SKM-1 treated with dmso at 0.1 percent for 144 hours (cell line): ENCODE data around the gene PNLDC1.
"Not testable (repeated sequence)": the region's sequence is repeated elsewhere in the genome, so short reads cannot be mapped to it uniquely, and the experiment has no call there.

ENCODE experiments used
- DNase-seq: peaks from one replicate; lab custom pipeline; 2025; ENCODE audit not compliant: unreplicated experiment; lab: John Stamatoyannopoulos, UW

The PNLDC1 gene

GRCh38 chr6:159819098-159819497 is 19.0 kb downstream of the PNLDC1 start:
- no peak for DNase-seq

GRCh38 chr6:159819932-159820640 is 20.0 kb downstream of the PNLDC1 start:
- DNase-seq = peak; percentile 81

DNA sequence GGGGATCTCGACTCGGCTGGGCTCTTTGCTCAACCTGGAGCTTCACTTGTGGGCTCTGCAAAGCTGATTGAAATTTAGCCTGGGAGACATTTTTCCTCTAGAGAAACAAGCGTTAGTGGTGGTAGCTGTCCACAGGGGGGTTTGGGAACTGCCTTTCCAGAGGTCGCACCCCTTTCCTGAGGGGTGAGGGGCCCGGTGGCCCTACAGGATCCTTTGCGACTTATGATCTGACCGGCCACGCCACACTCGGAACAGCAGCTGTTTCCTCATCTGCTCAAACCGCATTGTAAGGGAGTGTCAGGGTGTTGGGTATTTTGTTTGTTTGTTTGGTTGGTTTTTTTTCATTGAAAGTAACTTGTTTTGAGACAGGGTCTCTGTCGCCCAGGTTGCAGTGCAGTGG is 21.0 kb downstream of the PNLDC1 start:
- no peak for DNase-seq

DNA sequence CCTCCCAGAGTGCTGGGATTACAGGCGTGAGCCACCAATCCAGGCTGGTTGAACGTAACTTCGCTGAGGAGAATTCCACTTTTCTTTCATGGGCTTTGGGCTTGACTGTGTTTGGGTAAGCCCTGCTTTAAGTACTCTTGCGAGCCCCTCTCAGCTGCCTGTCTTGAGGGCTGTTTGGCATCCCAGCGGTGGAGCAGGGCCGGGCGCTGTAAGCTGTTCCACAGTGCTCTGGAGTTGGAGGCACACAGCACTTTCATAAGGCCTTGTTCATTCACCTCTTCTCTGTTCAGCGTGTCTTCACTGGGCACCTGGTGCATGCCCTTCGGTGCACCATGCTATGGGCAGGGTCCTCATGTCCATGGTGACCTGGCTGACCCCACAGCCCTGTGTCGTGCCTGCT is 21.6 kb downstream of the PNLDC1 start:
- DNase-seq = no peak

DNA sequence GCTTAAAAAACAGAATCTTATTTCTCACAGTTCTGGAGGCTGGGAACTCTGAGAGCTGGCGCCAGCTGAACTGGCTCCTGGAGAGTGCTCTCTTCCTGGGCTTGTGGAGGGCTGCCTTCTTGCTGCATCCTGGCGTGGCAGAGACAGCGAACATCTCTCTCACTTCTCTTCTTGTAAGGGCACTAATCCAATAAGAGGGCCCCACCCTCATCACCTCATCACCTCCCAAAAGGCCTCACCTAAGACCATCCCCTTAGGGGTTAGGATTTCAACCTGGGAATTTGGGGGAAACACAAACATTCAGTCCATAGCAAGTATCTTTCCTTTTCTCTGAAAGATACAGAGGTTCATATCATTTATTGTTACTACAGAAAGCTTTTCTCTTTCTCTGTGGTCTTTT is 23.9 kb downstream of the PNLDC1 start:
- no peak for DNase-seq

- not testable (repeated sequence) for DNase-seq
Measured at GRCh38 chr6:159824690-159825089, 24.6 kb downstream of the PNLDC1 start.

- no peak for DNase-seq
Measured at GRCh38 chr6:159826004-159826403, 25.9 kb downstream of the PNLDC1 start.

DNA sequence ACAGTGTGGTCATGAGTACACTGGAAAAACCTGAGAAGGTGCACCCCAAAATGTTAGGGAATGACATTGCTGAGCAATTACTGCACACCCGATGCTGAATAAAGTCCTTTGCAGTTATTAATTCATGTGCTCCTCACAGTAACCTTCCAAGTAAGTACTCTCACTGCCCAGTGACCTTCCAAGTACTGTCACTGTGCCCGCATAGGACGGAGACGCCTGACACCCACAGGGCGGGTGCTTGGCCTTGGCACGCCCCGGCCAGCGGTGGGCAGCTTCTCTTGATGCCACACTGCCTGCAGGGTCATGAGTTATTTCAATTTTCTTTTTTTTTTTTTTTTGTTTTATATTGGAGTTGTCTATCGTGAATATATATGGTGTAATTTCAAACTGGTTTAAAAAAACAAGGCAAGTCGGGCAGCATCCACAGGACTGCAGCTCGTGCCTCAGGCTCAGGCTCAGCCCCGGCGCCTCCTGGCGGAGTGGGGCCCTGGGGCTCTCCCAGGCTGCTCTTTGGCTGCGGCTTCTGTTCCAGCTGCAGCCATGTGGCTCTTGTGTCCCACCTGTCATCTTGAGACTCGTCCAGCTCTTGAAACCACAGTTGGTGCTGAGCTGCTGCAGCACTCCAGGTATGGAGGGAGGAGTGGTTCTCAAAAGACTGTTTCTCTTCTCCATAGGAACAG is 27.0 kb downstream of the PNLDC1 start:
- DNase-seq = no peak

- DNase-seq = no peak
Measured at GRCh38 chr6:159828074-159828473, 28.0 kb downstream of the PNLDC1 start.

- DNase-seq = peak; percentile 71
Measured at GRCh38 chr6:159829526-159829925, 29.4 kb downstream of the PNLDC1 start.

- DNase-seq = no peak
Measured at GRCh38 chr6:159830501-159831372, 30.7 kb downstream of the PNLDC1 start.

DNA sequence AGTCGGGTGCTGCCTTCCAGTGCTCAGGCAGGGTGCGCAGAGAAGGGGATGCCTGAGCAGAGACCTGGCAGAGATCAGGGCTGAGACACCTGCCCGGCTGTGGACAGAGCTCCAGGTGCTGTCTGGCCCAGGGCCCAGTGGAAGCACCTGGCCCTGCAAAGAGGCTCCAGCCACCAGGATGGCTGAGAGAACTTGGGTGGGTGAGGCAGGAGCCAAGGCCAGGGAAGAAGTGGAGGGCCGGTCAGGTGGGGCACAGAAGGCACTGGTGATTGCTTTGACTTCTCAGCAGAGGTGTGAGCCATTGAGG is 31.2 kb downstream of the PNLDC1 start:
- no peak for DNase-seq

DNA sequence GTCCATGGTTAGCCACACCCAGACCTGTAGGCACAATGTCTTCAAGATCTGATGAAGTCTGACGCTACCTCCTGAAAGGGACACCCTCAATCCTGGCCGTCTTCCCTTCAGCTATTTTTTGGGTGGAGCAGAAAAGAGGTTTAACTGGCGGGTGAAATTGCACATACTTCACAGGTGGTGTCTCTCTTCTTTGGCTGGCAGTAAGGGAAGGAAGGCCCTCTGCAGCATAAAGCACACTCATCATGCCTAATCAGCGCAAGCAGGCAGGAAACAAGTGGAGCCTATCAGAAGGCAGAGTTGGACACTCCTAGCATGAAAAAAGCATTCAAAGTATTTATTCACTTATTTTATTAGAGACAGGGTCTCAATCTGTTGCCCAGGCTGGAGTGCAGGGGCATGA is 32.9 kb downstream of the PNLDC1 start:
- DNase-seq = no peak

GRCh38 chr6:159833556-159833955 is 33.5 kb downstream of the PNLDC1 start:
- no peak for DNase-seq

GRCh38 chr6:159833997-159834603 is 34.0 kb downstream of the PNLDC1 start:
- no peak for DNase-seq

DNA sequence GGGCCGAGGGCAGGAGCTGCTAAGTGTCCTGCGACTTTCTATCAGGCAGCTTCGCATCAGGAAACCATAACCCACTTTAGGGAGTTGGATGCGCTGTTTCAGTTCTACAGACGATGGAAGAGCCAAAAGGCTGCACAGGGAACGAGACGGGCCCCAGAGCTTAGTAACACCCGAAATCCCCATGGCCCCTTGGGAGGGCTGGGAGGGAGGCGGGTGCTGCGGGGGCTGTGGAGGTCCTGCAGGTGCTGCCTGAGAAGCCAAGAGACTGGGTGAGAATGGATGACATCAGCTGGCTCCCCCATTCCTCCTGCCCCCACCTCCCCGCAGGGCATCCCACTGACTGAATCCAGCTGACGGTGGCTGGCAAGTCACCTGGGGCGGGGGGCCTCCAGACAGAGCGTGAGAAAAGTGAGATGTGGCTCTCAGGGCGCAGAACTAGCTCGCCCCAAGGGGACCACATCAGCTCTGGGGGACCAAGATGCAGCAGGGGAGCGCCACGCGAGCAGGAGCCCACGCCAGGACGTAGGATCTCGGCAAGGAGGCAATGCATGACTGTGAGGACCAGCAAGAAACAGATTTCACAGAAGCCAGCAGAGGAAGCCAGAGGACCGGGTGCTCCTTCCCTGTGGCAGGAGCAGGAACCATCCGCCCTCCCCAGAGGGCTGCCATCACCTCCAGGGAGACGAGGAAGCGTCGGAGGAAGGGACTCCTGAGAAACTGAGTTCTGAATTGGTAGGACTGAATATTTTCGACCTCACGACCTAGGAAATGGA is 36.8 kb downstream of the PNLDC1 start:
- DNase-seq = no peak

GRCh38 chr6:159837511-159837910 is 37.4 kb downstream of the PNLDC1 start:
- no peak for DNase-seq

GRCh38 chr6:159838020-159838744 is 38.1 kb downstream of the PNLDC1 start:
- no peak for DNase-seq

- DNase-seq = no peak
Measured at GRCh38 chr6:159842035-159842434, 42.0 kb downstream of the PNLDC1 start.
